Right forelimb (tissue), 1 donor: Measurements from ENCODE around the gene PARP11.
A peak's percentile ranks its signal among the peaks of the same experiment; 100 is the strongest.
"Not testable (repeated sequence)": the region's sequence is repeated elsewhere in the genome, so short reads cannot be mapped to it uniquely, and the experiment has no call there.

Experiments used
- DNase-seq: peaks from one replicate; pipeline ENCODE4 v3.0.0-alpha.2; 2018

The PARP11 gene

GRCh38 chr12:3882406-3882805, 9.2 kb upstream of the PARP11 start:
- no peak for DNase-seq

GRCh38 chr12:3881281-3881950, 8.2 kb upstream of the PARP11 start:
- no peak for DNase-seq

GRCh38 chr12:3879846-3880245, 6.6 kb upstream of the PARP11 start:
- no peak for DNase-seq

GRCh38 chr12:3871356-3871755, 1.8 kb downstream of the PARP11 start:
- no peak for DNase-seq

- no peak for DNase-seq
Measured at GRCh38 chr12:3869865-3870264, 3.3 kb downstream of the PARP11 start.

GRCh38 chr12:3869433-3869832, 3.8 kb downstream of the PARP11 start:
- DNase-seq, result no peak

- no peak for DNase-seq
Measured at GRCh38 chr12:3863756-3864155, 9.4 kb downstream of the PARP11 start.

GRCh38 chr12:3842517-3842916, 30.7 kb downstream of the PARP11 start:
- DNase-seq, result no peak

GRCh38 chr12:3841783-3842182, 31.4 kb downstream of the PARP11 start:
- no peak for DNase-seq

GRCh38 chr12:3840833-3841232, 32.4 kb downstream of the PARP11 start:
- not testable (repeated sequence) for DNase-seq

- not testable (repeated sequence) for DNase-seq
Measured at GRCh38 chr12:3839745-3840144, 33.5 kb downstream of the PARP11 start.

- DNase-seq, result peak; percentile 48
Measured at GRCh38 chr12:3838701-3839548, 34.3 kb downstream of the PARP11 start.

GRCh38 chr12:3838076-3838475, 35.1 kb downstream of the PARP11 start:
- DNase-seq, result no peak

GRCh38 chr12:3837049-3837448, 36.1 kb downstream of the PARP11 start:
- no peak for DNase-seq

GRCh38 chr12:3836641-3837040, 36.6 kb downstream of the PARP11 start:
- DNase-seq, result no peak

GRCh38 chr12:3835914-3836313, 37.3 kb downstream of the PARP11 start:
- DNase-seq, result no peak

- no peak for DNase-seq
Measured at GRCh38 chr12:3834774-3835173, 38.4 kb downstream of the PARP11 start.

- no peak for DNase-seq
Measured at GRCh38 chr12:3833670-3834310, 39.4 kb downstream of the PARP11 start.

- DNase-seq, result no peak
Measured at GRCh38 chr12:3832738-3833137, 40.5 kb downstream of the PARP11 start.

- DNase-seq, result no peak
Measured at GRCh38 chr12:3828888-3829287, 44.3 kb downstream of the PARP11 start.

- no peak for DNase-seq
Measured at GRCh38 chr12:3827301-3828000, 45.7 kb downstream of the PARP11 start.

- no peak for DNase-seq
Measured at GRCh38 chr12:3821441-3821840, 51.8 kb downstream of the PARP11 start.

GRCh38 chr12:3820122-3820521, 53.1 kb downstream of the PARP11 start:
- DNase-seq, result no peak
